ENCODE results near the gene BCL7A.

The BCL7A gene

GRCh38 chr12:122086116-122086515, 64.4 kb downstream of the BCL7A start:
- CTCF ChIA-PET = interaction anchor here (0.8 to 4.6 kb wide), 3 partner anchors 8 to 40 kb away, joined by 3 to 24 read pairs (median 3); partner anchors contain the start of gene MLXIP
- no peak for TF ChIP-seq CTCF (IDR thresholded peaks at IDR 0.05; ENCODE audit: insufficient read depth, low read length, missing control alignments)
- POLR2A ChIA-PET = interaction anchor here (0.7 kb wide), 1 partner anchor 11 kb away, joined by 3 read pairs; no protein-coding TSS in a partner anchor
- no peak for DNase-seq (ENCODE audit: low read depth, low spot score)
- H3K4me3 ChIP-seq (ENCODE audit: low read depth, low read length) = no peak overlapping the region

DNA sequence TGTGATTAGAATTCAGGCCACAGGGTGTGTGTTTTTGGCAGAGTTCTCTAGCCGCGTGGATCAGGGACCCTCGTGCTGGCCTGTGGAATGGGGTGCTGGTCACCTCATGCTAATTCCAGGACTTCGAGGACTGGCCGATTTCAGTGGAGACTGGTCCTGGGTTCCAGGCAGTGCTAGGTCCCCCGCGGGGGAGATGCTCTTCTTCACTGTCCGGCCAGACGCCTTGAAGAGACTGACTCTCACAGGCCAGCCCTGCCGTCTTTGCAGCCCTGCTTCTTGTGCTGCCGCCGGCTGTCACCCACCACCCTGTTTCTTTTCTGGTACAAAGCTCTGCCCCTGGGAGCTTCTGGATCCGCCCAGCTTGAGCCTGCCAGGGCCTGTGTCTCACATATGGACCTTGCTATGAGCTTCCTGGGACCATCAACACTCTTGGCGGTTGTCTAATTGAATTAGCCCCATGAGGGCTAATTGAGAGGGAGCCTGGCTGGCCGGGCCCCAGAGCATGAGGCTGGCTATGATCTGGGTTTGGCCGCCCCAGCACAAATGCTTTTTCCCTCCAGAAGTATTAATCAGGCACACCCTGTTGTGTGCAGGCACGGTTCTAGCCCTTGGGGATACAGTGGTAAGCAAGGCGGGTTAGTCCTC, 65.1 kb downstream of the BCL7A start:
- CTCF ChIA-PET = interaction anchor here (0.8 to 4.6 kb wide), 3 partner anchors 9 to 39 kb away, joined by 3 to 24 read pairs (median 3); partner anchors contain the start of gene MLXIP

GRCh38 chr12:122087431-122088178, 65.9 kb downstream of the BCL7A start:
- no peak overlapping the region for H3K4me3 ChIP-seq (ENCODE audit: low read depth, low read length)
- ChIA-PET POLR2A (interaction anchor here (3.1 kb wide), 1 partner anchor 8 kb away, joined by 25 read pairs; the partner anchor contains the start of gene MLXIP), CTCF (interaction anchor here (1.0 to 4.6 kb wide), 5 partner anchors 9 to 43 kb away, joined by 3 to 24 read pairs (median 4); no protein-coding TSS in a partner anchor)
- no peak for DNase-seq (ENCODE audit: low read depth, low spot score)
- no peak for TF ChIP-seq CTCF (IDR thresholded peaks at IDR 0.05; ENCODE audit: insufficient read depth, low read length, missing control alignments)

More for the DNA sequence above, 65.1 kb downstream of the BCL7A start:
- POLR2A ChIA-PET = interaction anchor here (0.7 kb wide), 1 partner anchor 11 kb away, joined by 3 read pairs; no protein-coding TSS in a partner anchor
- no peak overlapping the region for H3K4me3 ChIP-seq (ENCODE audit: low read depth, low read length)
- TF ChIP-seq CTCF (IDR thresholded peaks at IDR 0.05; ENCODE audit: insufficient read depth, low read length, missing control alignments) = no peak
- DNase-seq (ENCODE audit: low read depth, low spot score) = no peak

DNA sequence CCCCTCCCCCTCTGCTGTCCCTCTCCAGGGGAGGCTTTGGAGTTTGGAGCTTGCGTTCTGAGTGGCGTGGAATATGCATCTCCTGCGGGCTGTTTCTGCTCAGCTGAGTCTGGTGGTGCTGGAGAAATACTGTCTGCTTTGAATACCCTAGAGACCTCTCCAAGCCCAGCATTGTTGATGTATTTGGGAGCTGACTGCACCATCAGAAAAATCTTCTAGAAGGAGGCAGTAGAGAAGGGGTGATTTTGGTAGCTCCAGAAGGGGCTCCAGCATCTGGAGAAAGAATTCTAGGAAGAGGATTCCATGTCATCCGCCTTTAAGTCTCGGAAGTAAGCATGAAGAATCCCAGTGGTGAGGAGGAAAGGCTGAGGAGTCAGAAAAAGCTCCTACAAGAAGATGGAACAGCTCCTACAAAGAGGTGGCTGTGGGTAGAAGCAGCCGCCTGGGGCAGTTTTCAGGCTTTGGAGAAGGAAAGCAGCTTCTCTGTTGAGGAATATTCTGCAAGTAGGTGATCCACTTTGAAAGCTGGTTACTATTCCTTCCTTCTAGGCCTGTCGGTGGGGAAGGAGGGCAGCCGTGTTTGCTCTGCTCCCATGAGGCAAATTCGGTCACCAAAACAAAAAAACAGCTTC, 66.6 kb downstream of the BCL7A start:
- DNase-seq (ENCODE audit: low read depth, low spot score) = no peak
- no peak overlapping the region for H3K4me3 ChIP-seq (ENCODE audit: low read depth, low read length)
- POLR2A ChIA-PET = interaction anchor here (0.7 to 3.1 kb wide), 2 partner anchors 9 to 15 kb away, joined by 3 to 25 read pairs; partner anchors contain the start of gene MLXIP
- CTCF ChIA-PET = interaction anchor here (1.0 to 4.6 kb wide), 8 partner anchors 8 to 42 kb away, joined by 3 to 24 read pairs (median 4); no protein-coding TSS in a partner anchor
- TF ChIP-seq CTCF (IDR thresholded peaks at IDR 0.05; ENCODE audit: insufficient read depth, low read length, missing control alignments) = no peak

- no peak for TF ChIP-seq CTCF (IDR thresholded peaks at IDR 0.05; ENCODE audit: insufficient read depth, low read length, missing control alignments)
- ChIA-PET CTCF (interaction anchor here (0.6 to 4.6 kb wide), 8 partner anchors 9 to 70 kb away, joined by 3 to 24 read pairs (median 4); no protein-coding TSS in a partner anchor), POLR2A (interaction anchor here (3.1 kb wide), 1 partner anchor 10 kb away, joined by 25 read pairs; the partner anchor contains the start of gene MLXIP)
- no peak for DNase-seq (ENCODE audit: low read depth, low spot score)
- H3K4me3 ChIP-seq (ENCODE audit: low read depth, low read length) = no peak overlapping the region
Measured at GRCh38 chr12:122089077-122089476, 67.4 kb downstream of the BCL7A start.
